H1 (cell line): ENCODE results near the gene CERKL. TPM values are rescaled to one million over a fixed set of nuclear protein-coding genes. Genes with fewer than 3 reads are reported as not detected.

Experiments used
- BCL11A ChIP-seq, 2 experiments: IDR thresholded peaks; one replicate each; pipeline ENCODE4 v1.6.1; 2011; ENCODE audit warnings: low read depth in 2 of 2, low read length in 2 of 2, mild to moderate bottlenecking in 2 of 2
- CEBPB ChIP-seq: IDR thresholded peaks from 2 replicates; pipeline ENCODE4 v1.6.1; 2012; ENCODE audit warnings: low read depth, low read length
- HDAC6 ChIP-seq: IDR thresholded peaks from one replicate; pipeline ENCODE4 v1.7.1; 2012; ENCODE audit warnings: low read depth, mild to moderate bottlenecking, inconsistent platforms, low read length, moderate library complexity
- JUND ChIP-seq: IDR thresholded peaks from 2 replicates; pipeline ENCODE4 v1.6.1; 2011; ENCODE audit warnings: mild to moderate bottlenecking, improper control_type of control experiment, low read length
- PHF8 ChIP-seq: fragments of 200-600 bp; sonication (generic); conservative IDR thresholded peaks from 2 replicates; pipeline ENCODE4 v1.7.1; 2012; ENCODE audit warnings: low read depth, mild to moderate bottlenecking, inconsistent platforms, low read length, moderate library complexity
- SIRT6 ChIP-seq: IDR thresholded peaks from one replicate; pipeline ENCODE4 v1.7.1; 2012; ENCODE audit warnings: low read length, inconsistent platforms
- SUZ12 ChIP-seq: fragments of 200-600 bp; sonication (generic); IDR thresholded peaks from 2 replicates; pipeline ENCODE4 v1.6.1; 2012; ENCODE audit warnings: mild to moderate bottlenecking, inconsistent platforms, low read length, moderate library complexity, mixed read lengths
- polyA plus RNA-seq, 7 experiments: library from polyadenylated mRNA; depleted of rRNA in 3 of 7; stranded (reverse) in 5 of 7; unstranded in 2 of 7; fragments of >200 nt in 5 of 7; fragments of 200-250 nt in 2 of 7; gene quantifications; 1 replicate in 5 of 7; 2 replicates in 1 of 7; 4 replicates in 1 of 7; pipeline versions ENCODE4 v1.2.1 to v1.2.3, GENCODE V29; 2011 to 2013; ENCODE audit warnings: missing spikeins in 2 of 7, mixed read lengths in 2 of 7
- total RNA-seq: library from RNA; stranded (reverse); fragmentation: NEBNext Ultra II Directional; extraction: Animal tissue kit (Norgen Biotek cat#: 25700); gene quantifications from 2 replicates; pipeline ENCODE4 v1.2.1, GENCODE V29; 2021
- TF ChIP-seq, protein P1 (sequence below): fragments of 300-600 bp; sonication (generic); IDR thresholded peaks from 2 replicates; pipeline ENCODE4 v1.7.1; 2012; ENCODE audit warnings: low read length, moderate library complexity, mild to moderate bottlenecking, inconsistent platforms; ENCODE audit not compliant: insufficient replicate concordance
- TF ChIP-seq, protein P2 (sequence below): IDR thresholded peaks from 2 replicates; pipeline ENCODE4 v1.6.1; 2012; ENCODE audit warnings: inconsistent platforms

Gene CERKL
- total and polyA plus RNA-seq, 2 of the 8 experiments (the other 6 are each of a cell fraction or from before 2014, with no cell fraction given): 0.05 TPM; not detected in 1

DNA sequence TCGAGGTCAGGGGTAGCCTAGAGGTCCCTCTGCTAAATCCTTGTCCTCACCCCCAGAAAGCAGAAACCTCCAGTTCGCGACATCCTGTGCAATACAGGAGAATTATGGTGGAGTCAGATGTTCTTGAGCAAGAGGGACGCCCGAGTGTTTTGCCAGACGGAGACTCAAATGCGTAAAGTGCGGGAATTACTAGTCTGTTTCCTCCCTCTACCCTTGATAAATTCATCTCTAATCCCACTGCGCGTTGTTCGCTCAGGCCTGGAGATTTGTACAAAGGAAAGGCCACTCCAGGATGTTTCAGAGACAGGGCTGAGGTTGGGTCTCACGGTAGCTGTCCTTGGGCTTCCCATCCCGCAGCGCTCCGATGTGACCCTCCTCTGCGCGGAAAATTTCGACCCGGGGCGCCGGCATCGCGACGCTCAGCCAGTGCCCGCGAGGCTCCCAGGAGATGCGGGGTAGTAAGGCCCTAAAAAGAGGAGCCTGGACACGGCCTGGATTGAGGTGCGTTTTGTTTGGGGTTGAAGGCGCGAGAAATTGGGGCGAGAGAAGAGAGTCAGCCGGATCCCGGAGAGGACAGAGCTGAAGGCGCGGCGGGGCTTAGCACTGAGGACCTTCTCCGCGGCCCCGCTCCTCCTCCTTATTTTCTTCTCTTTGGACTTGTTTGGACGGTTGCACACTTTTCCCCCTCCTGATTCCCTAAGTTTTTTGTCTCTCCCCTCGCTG lies 26.1 kb upstream of the CERKL start (continued):
- TF ChIP-seq, protein P1, sequence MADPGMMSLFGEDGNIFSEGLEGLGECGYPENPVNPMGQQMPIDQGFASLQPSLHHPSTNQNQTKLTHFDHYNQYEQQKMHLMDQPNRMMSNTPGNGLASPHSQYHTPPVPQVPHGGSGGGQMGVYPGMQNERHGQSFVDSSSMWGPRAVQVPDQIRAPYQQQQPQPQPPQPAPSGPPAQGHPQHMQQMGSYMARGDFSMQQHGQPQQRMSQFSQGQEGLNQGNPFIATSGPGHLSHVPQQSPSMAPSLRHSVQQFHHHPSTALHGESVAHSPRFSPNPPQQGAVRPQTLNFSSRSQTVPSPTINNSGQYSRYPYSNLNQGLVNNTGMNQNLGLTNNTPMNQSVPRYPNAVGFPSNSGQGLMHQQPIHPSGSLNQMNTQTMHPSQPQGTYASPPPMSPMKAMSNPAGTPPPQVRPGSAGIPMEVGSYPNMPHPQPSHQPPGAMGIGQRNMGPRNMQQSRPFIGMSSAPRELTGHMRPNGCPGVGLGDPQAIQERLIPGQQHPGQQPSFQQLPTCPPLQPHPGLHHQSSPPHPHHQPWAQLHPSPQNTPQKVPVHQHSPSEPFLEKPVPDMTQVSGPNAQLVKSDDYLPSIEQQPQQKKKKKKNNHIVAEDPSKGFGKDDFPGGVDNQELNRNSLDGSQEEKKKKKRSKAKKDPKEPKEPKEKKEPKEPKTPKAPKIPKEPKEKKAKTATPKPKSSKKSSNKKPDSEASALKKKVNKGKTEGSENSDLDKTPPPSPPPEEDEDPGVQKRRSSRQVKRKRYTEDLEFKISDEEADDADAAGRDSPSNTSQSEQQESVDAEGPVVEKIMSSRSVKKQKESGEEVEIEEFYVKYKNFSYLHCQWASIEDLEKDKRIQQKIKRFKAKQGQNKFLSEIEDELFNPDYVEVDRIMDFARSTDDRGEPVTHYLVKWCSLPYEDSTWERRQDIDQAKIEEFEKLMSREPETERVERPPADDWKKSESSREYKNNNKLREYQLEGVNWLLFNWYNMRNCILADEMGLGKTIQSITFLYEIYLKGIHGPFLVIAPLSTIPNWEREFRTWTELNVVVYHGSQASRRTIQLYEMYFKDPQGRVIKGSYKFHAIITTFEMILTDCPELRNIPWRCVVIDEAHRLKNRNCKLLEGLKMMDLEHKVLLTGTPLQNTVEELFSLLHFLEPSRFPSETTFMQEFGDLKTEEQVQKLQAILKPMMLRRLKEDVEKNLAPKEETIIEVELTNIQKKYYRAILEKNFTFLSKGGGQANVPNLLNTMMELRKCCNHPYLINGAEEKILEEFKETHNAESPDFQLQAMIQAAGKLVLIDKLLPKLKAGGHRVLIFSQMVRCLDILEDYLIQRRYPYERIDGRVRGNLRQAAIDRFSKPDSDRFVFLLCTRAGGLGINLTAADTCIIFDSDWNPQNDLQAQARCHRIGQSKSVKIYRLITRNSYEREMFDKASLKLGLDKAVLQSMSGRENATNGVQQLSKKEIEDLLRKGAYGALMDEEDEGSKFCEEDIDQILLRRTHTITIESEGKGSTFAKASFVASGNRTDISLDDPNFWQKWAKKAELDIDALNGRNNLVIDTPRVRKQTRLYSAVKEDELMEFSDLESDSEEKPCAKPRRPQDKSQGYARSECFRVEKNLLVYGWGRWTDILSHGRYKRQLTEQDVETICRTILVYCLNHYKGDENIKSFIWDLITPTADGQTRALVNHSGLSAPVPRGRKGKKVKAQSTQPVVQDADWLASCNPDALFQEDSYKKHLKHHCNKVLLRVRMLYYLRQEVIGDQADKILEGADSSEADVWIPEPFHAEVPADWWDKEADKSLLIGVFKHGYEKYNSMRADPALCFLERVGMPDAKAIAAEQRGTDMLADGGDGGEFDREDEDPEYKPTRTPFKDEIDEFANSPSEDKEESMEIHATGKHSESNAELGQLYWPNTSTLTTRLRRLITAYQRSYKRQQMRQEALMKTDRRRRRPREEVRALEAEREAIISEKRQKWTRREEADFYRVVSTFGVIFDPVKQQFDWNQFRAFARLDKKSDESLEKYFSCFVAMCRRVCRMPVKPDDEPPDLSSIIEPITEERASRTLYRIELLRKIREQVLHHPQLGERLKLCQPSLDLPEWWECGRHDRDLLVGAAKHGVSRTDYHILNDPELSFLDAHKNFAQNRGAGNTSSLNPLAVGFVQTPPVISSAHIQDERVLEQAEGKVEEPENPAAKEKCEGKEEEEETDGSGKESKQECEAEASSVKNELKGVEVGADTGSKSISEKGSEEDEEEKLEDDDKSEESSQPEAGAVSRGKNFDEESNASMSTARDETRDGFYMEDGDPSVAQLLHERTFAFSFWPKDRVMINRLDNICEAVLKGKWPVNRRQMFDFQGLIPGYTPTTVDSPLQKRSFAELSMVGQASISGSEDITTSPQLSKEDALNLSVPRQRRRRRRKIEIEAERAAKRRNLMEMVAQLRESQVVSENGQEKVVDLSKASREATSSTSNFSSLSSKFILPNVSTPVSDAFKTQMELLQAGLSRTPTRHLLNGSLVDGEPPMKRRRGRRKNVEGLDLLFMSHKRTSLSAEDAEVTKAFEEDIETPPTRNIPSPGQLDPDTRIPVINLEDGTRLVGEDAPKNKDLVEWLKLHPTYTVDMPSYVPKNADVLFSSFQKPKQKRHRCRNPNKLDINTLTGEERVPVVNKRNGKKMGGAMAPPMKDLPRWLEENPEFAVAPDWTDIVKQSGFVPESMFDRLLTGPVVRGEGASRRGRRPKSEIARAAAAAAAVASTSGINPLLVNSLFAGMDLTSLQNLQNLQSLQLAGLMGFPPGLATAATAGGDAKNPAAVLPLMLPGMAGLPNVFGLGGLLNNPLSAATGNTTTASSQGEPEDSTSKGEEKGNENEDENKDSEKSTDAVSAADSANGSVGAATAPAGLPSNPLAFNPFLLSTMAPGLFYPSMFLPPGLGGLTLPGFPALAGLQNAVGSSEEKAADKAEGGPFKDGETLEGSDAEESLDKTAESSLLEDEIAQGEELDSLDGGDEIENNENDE: no peak
- TF ChIP-seq PHF8 (no peak), JUND (no peak), SUZ12 (peak; percentile 96; the same call in 1 of the 2 replicates), HDAC6 (no peak), BCL11A (IDR thresholded peaks at IDR 0.05; ENCODE audit: low read depth in 2 of 2, low read length in 2 of 2) (no peak), CEBPB (no peak), SIRT6 (no peak)
- TF ChIP-seq, protein P2, sequence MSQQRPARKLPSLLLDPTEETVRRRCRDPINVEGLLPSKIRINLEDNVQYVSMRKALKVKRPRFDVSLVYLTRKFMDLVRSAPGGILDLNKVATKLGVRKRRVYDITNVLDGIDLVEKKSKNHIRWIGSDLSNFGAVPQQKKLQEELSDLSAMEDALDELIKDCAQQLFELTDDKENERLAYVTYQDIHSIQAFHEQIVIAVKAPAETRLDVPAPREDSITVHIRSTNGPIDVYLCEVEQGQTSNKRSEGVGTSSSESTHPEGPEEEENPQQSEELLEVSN: no peak
